Measurements from ENCODE around the gene GAREM1. TPM values are rescaled to one million over a fixed set of nuclear protein-coding genes. Genes with fewer than 3 reads are reported as not detected.

The GAREM1 gene
- total and polyA plus RNA-seq, 9 of the 15 experiments (the other 6 are each of a cell fraction or from before 2014, with no cell fraction given) = 0.03 to 0.33 (median 0.07) TPM; not detected in 1

DNA sequence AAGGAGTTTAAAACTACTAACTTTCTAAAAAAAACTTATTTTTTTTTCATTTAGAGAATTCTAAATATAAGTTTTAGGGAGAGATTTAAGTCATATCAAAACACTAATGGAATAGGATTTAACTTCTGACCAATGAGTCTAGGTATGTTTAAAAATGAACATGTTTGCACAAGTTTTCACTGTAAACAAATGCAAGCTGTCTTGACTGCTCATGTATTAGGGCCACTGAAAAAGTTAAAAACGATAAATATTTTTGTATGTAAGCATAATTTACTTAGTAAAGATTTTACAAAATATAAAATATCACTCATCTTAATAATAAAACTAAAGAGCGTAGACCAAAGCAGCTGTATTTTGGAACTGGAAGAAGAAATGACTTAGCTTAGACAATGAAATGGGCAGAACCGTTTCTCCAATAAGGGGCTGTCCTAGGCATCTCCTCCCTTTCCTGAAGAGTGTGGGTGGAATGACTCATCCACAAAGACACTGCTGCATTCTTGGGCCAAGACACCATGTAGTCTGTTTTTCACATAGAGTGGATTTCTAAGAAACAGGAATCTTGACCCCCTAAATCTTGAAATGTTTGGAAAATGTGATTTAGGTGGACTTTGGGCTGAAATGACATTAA, 162.1 kb downstream of the GAREM1 start (continued):
- TF ChIP-seq EGR1 (conservative IDR thresholded peaks at IDR 0.05) (peak; percentile 67), CHD2 (IDR thresholded peaks at IDR 0.05; ENCODE audit: low read depth, low read length) (no peak), ELF1 (tag; IDR thresholded peaks at IDR 0.05) (no peak), ZZZ3 (IDR thresholded peaks at IDR 0.05) (no peak), ZBTB2 (IDR thresholded peaks at IDR 0.05) (no peak), NR2F6 (CRISPR knock-in tag; IDR thresholded peaks at IDR 0.05) (no peak), HDAC1 (IDR thresholded peaks at IDR 0.05) (no peak), JUND (IDR thresholded peaks at IDR 0.05; ENCODE audit: borderline replicate concordance, low read depth, low read length) (peak; percentile 58; the same call in 1 of the 2 replicates), JUND (tag; IDR thresholded peaks at IDR 0.05; ENCODE audit: borderline replicate concordance, low read depth, low read length) (no peak; the same call in 2 of the 3 replicates), BCOR (IDR thresholded peaks at IDR 0.05) (no peak), FOXA3 (CRISPR knock-in tag; conservative IDR thresholded peaks at IDR 0.05 in 1 of 2, IDR thresholded peaks at IDR 0.05 in 1 of 2) (no peak), TAF15 (IDR thresholded peaks at IDR 0.05; ENCODE audit: low read depth, low read length) (no peak), RNF219 (CRISPR knock-in tag; IDR thresholded peaks at IDR 0.05) (no peak), TGIF2 (CRISPR knock-in tag; IDR thresholded peaks at IDR 0.05) (no peak), RBM34 (IDR thresholded peaks at IDR 0.05; ENCODE audit: borderline replicate concordance, insufficient read depth, low read length) (no peak)
